T-cell (primary cell): ENCODE results near the gene DTX3. TPM values are rescaled to one million over a fixed set of nuclear protein-coding genes. Genes with fewer than 3 reads are reported as not detected.

Experiments
- ATAC-seq, 4 experiments: fragments of 200-7000 bp in 3 of 4; fragments of 150-1000 bp in 1 of 4; cut with Tn5 transposase; replicated peaks in 1 of 4; 1 replicate in 3 of 4; 2 replicates in 1 of 4; pipeline ENCODE4 v1.10.0; 2021; ENCODE audit warnings: moderate library complexity in 3 of 4, mild to moderate bottlenecking in 2 of 4, moderate number of reproducible peaks in 1 of 4
- CTCF ChIA-PET, 2 donors: fragments of 300-600 bp; sonication (Branson Sonifier 250); formaldehyde crosslinking; loops; one replicate each; lab custom pipeline; 2022; ENCODE audit warnings: antibody characterized with exemption in 2 of 2; lab: Charles Lee
- POLR2A ChIA-PET, 2 donors: fragments of 300-600 bp; sonication (Branson Sonifier 250); formaldehyde crosslinking; loops; one replicate each; lab custom pipeline; 2022; ENCODE audit warnings: antibody characterized with exemption in 2 of 2; lab: Charles Lee
- DNase-seq, 35 experiments: peaks; one replicate each; pipeline versions ENCODE4 v3.0.0 to v3.0.0-alpha.2; 2013 to 2023
- H3K27ac ChIP-seq: one replicate; pipeline ENCODE4 v1.5.1; 2013; ENCODE audit warnings: low read length
- H3K27me3 ChIP-seq, 2 experiments: replicated peaks in 1 of 2; 1 replicate in 1 of 2; 2 replicates in 1 of 2; pipeline versions ENCODE4 v1.6.1 to v1.7.0; 2013; ENCODE audit warnings: low read length in 1 of 2, mixed read lengths in 1 of 2; ENCODE audit not compliant: control insufficient read depth in 2 of 2, insufficient read depth in 2 of 2; ENCODE audit errors: extremely low read depth in 1 of 2
- H3K36me3 ChIP-seq, 2 donors: 1 replicate in 1 of 2; 2 replicates in 1 of 2; pipeline versions ENCODE4 v1.6.1 to v1.7.0; 2013; ENCODE audit warnings: low read length in 1 of 2; ENCODE audit not compliant: control insufficient read depth in 2 of 2, insufficient read depth in 1 of 2; ENCODE audit errors: extremely low read depth in 1 of 2
- H3K4me1 ChIP-seq, 2 experiments: 1 replicate in 1 of 2; 2 replicates in 1 of 2; pipeline versions ENCODE4 v1.6.1 to v1.7.0; 2013; ENCODE audit warnings: low read length in 2 of 2, mixed read lengths in 1 of 2; ENCODE audit not compliant: insufficient read depth in 2 of 2, control insufficient read depth in 1 of 2; ENCODE audit errors: extremely low read depth in 1 of 2
- H3K4me3 ChIP-seq, 2 donors: 1 replicate in 1 of 2; 2 replicates in 1 of 2; pipeline versions ENCODE4 v1.5.1 to v1.7.0; 2013; ENCODE audit warnings: mild to moderate bottlenecking in 2 of 2, low read length in 1 of 2, moderate library complexity in 1 of 2; ENCODE audit not compliant: control insufficient read depth in 1 of 2; ENCODE audit errors: extremely low read depth in 1 of 2
- H3K9me3 ChIP-seq: 2 replicates; pipeline ENCODE4 v1.7.0; 2013
- H3K27ac Mint-ChIP-seq, 2 donors: one replicate each; pipeline ENCODE4 v1.8.0; 2020 to 2021; ENCODE audit warnings: mild to moderate bottlenecking in 2 of 2, mixed read lengths in 2 of 2
- H3K27me3 Mint-ChIP-seq, 2 donors: one replicate each; pipeline ENCODE4 v1.8.0; 2021 to 2022; ENCODE audit warnings: mixed read lengths in 2 of 2
- H3K36me3 Mint-ChIP-seq: one replicate; pipeline ENCODE4 v1.8.0; 2021; ENCODE audit warnings: mixed read lengths
- H3K4me1 Mint-ChIP-seq, 3 donors: one replicate each; pipeline ENCODE4 v1.8.0; 2020 to 2022; ENCODE audit warnings: mixed read lengths in 3 of 3, mild to moderate bottlenecking in 1 of 3
- H3K4me3 Mint-ChIP-seq, 3 donors: one replicate each; pipeline ENCODE4 v1.8.0; 2020 to 2022; ENCODE audit warnings: mild to moderate bottlenecking in 3 of 3, mixed read lengths in 3 of 3, moderate library complexity in 3 of 3
- H3K9me3 Mint-ChIP-seq, 3 donors: one replicate each; pipeline ENCODE4 v1.8.0; 2020 to 2022; ENCODE audit warnings: mixed read lengths in 3 of 3
- WGBS: methylation state at CpG from one replicate; pipeline ENCODE4 v1.1.5; 2013; ENCODE audit warnings: missing lambda C conversion rate; ENCODE audit not compliant: insufficient coverage; 5-methylcytosine and 5-hydroxymethylcytosine counted together
- total RNA-seq, 35 experiments: library from RNA in 6 of 35; stranded (reverse) in 6 of 35; fragments of 120-200 nt in 1 of 35; gene quantifications; one replicate each; pipeline versions ENCODE4 v1.2.1 to v1.2.4 and lab custom pipeline; 2013 to 2026

Gene DTX3
- total RNA-seq, 5 donors from 2014 or later (not counting 1 experiment from before 2014, with no cell fraction given): 27.1 to 37.2 (median 30.4) TPM

DNA sequence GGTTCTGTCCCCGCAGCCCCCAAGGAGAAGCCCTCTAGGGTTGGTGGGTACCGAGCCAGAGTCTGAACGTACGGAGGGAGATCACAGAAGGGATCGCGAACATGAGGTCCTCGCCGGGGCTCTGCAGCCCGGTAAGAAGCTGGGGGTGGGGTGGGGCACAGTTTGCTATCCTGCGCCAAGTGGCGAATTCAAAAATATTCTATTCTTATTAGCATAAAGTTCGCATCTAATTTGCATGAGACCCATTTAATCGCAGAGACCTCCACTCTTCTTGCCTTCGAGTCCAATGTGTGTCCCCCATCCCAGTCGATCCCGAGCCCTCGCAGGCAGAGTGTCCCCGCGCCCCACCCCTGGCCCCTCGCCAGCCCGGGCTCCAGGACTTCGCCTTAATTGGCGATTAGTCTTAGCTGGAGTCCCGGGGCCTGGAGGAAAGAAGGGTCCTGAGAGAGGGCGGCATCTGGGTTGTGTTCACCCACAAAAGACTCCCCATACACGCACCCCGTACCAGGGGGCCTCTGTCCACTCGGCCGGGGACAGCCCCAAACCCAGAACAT is 6.0 kb downstream of the DTX3 start:
- Mint-ChIP-seq H3K27ac (no peak overlapping the region), H3K4me3 (peak overlapping the region; percentile 74 to 78 (median 75)), H3K27me3 (peaks cover 9 to 26% of the 10 kb centered on the region in 2 donors), H3K36me3 (no peaks in the 10 kb centered on the region), H3K9me3 (no peaks in the 10 kb centered on the region), H3K4me1 (peaks cover 13 to 19% (median 17%) of the 10 kb centered on the region in 3 donors)
- peaks cover 3 to 21% of the 10 kb centered on the region in 2 experiments for H3K4me1 ChIP-seq
- no peak overlapping the region for H3K27ac ChIP-seq
- ChIA-PET POLR2A (no interaction called here), CTCF (interaction anchor here (0.5 to 1.3 kb wide), 4 partner anchors 10 to 27 kb away, joined by 3 to 7 read pairs (median 4); no protein-coding TSS in a partner anchor)
- H3K27me3 ChIP-seq: peaks cover 2 to 53% of the 10 kb centered on the region in 2 experiments
- peak overlapping the region; percentile 53 to 62 for H3K4me3 ChIP-seq
- ATAC-seq: peak in 2 of 4 experiments; percentile 39 to 57
- DNase-seq: peak in 2 of 35 experiments; percentile 11 to 31
- H3K36me3 ChIP-seq: no peaks in the 10 kb centered on the region
- WGBS: 5% methylated on average over 9 of the region's 29 CpGs
- H3K9me3 ChIP-seq: no peaks in the 10 kb centered on the region

DNA sequence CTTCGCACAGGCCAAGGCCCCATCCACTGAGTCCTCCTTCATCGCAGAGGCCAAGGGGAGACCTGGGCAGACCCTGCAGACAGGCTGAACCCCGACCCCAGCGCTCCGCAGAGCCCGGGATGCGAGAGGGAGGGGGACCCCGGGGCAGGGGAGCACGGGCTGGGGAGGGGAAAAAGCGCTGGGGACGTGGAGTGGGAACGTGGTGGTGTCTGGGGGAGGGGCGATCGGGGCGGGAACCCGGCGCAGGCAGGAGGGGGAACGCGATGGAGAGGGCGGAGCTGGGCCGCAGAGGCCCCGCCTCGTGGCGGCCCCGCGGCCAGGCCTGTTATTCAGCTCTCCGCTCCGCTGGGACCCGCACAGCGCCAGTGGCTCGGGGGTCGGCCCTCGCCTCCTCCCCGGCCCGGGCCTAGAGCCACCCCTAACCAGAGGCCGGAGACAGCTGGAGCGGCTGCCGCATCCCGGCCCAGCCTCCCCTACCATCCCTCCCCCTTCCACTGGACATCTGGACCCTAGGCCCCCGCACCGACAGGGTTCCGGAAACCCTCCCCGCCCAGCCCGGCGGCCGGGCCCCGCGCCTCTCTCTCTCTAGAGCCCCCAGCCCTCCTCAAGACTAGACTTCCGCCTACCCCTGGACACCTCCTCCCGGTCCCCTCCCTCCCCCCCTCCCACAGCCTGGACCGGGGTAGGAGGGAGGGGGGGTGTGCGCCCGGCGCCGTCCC is 6.6 kb downstream of the DTX3 start, which contains the start of gene ARHGEF25:
Gene ARHGEF25, plus strand, starts transcription at position 328 of the 719 bp plus-strand sequence. CDS start 460 bp downstream, outside the sequence.
- Histone ChIP-seq H3K27me3 (peaks cover 2 to 59% of the 10 kb centered on the region in 2 experiments), H3K4me3 (peak within 1 kb of the TSS; percentile 53 to 62), H3K9me3 (no peaks in the 10 kb centered on the region), H3K4me1 (peaks cover 2 to 19% of the 10 kb centered on the region in 2 experiments), H3K36me3 (no peaks in the 10 kb centered on the region), H3K27ac (no peak within 1 kb of the TSS)
- Mint-ChIP-seq H3K4me3 (peak within 1 kb of the TSS; percentile 74 to 78 (median 75)), H3K9me3 (no peaks in the 10 kb centered on the region), H3K27ac (peak within 1 kb of the TSS in 1 of 2 donors; percentile 74), H3K36me3 (no peaks in the 10 kb centered on the region), H3K4me1 (peaks cover 10 to 15% (median 13%) of the 10 kb centered on the region in 3 donors), H3K27me3 (peaks cover 13 to 29% of the 10 kb centered on the region in 2 donors)
- peak; percentile 69 to 79 (median 71) for ATAC-seq
- DNase-seq: peak in 8 of 35 experiments; percentile 20 to 54 (median 40)
- POLR2A ChIA-PET: no interaction called here
- 2% methylated on average over 29 of the region's 55 CpGs for WGBS
- CTCF ChIA-PET: interaction anchor here (0.5 to 1.3 kb wide), 4 partner anchors 9 to 28 kb away, joined by 3 to 7 read pairs (median 4); no protein-coding TSS in a partner anchor

DNA sequence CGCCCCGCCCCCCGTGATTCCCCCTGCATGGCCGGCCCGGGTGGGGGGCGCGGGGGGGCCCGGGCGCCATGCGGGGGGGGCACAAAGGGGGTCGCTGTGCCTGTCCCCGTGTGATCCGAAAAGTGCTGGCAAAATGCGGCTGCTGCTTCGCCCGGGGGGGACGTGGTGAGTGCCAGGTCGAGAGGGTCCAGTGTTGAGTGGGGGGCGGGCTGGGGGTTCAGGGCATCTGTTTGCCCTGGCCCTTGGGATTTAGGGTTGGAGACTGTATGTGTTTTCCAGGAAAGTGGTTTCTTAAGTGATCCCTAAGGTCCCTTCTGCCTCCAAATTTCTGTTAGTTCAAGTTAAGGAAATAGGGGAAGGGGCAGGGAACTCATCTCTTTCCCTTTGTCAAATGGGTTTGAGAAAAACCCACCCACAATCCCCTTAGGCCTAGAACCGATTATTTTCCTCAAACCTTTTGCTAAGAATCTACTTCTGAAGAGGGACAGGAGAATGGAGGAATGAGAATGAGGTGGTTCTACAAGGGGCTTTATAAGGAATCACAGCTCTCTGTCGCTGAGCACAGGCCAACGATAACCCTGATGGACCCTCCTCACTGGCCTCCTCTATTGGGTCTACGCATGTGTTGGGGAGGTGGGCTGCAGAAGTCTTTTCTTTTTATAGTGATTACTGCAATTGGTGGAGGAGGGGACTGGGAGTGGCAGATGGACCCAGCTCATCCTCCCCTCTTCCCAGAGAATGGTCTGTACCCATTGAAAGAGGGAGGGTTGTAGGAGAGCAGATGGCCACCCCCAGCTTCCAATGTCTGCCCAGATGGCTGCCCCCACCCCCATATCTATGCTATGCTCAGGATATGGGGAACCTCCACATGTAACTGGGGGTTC is 7.4 kb downstream of the DTX3 start:
- Mint-ChIP-seq H3K9me3 (no peaks in the 10 kb centered on the region), H3K4me1 (peaks cover 8 to 14% (median 10%) of the 10 kb centered on the region in 3 donors), H3K27ac (peak overlapping the region in 1 of 2 donors; percentile 74), H3K36me3 (no peaks in the 10 kb centered on the region), H3K27me3 (peaks cover 21 to 35% of the 10 kb centered on the region in 2 donors), H3K4me3 (peak overlapping the region; percentile 61 to 68 (median 66))
- POLR2A ChIA-PET: no interaction called here
- H3K9me3 ChIP-seq: no peaks in the 10 kb centered on the region
- peaks cover 2 to 19% of the 10 kb centered on the region in 2 experiments for H3K4me1 ChIP-seq
- 22% methylated on average over 8 of the region's 23 CpGs for WGBS
- no peaks in the 10 kb centered on the region for H3K36me3 ChIP-seq
- no peak overlapping the region for H3K27ac ChIP-seq
- H3K4me3 ChIP-seq: peak overlapping the region in 1 of 2 donors; percentile 53
- ATAC-seq: no peak
- CTCF ChIA-PET: interaction anchor here (0.8 to 1.3 kb wide), 2 partner anchors 8 to 26 kb away, joined by 4 to 6 read pairs; no protein-coding TSS in a partner anchor
- peaks cover 2 to 63% of the 10 kb centered on the region in 2 experiments for H3K27me3 ChIP-seq
- no peak for DNase-seq

DNA sequence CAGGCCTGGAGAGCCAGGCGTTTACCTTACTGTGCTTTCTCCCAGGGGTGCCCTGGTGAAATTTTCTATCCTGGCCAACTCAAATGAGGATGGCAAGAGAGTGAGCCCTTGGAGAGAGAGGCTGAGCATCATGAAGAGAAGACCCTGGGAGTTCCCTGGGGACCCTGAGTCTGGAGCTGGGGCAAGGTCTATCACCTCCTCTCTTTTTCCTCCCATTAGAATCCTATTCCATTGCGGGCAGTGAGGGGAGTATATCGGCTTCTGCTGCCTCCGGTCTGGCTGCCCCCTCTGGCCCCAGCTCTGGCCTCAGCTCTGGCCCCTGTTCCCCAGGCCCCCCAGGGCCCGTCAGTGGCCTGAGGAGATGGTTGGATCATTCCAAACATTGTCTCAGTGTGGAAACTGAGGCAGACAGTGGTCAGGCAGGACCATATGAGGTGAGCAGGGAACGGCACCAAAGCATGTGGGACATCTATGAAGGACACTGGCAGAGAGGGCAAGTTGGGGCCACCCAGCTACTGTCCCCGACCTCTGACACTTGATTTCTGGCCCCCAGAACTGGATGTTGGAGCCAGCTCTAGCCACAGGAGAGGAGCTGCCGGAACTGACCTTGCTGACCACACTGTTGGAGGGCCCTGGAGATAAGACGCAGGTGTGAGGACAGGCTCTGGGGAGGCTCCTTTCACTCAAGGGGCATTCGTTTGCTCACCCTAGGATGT is 8.2 kb downstream of the DTX3 start:
- Histone ChIP-seq H3K9me3 (no peaks in the 10 kb centered on the region), H3K27me3 (peaks cover 6 to 71% of the 10 kb centered on the region in 2 experiments), H3K27ac (no peak overlapping the region), H3K4me3 (no peak overlapping the region), H3K4me1 (peaks cover 2 to 19% of the 10 kb centered on the region in 2 experiments), H3K36me3 (no peaks in the 10 kb centered on the region)
- 93% methylated on average over 5 of the region's 10 CpGs for WGBS
- H3K9me3 Mint-ChIP-seq: no peaks in the 10 kb centered on the region
- no peaks in the 10 kb centered on the region for H3K36me3 Mint-ChIP-seq
- no peak overlapping the region for H3K27ac Mint-ChIP-seq
- DNase-seq (no peak), ATAC-seq (no peak)
- peaks cover 8 to 14% (median 10%) of the 10 kb centered on the region in 3 donors for H3K4me1 Mint-ChIP-seq
- POLR2A ChIA-PET: no interaction called here
- peaks cover 29 to 41% of the 10 kb centered on the region in 2 donors for H3K27me3 Mint-ChIP-seq
- H3K4me3 Mint-ChIP-seq: peak overlapping the region in 2 of 3 donors; percentile 9 to 66
- CTCF ChIA-PET: interaction anchor here in 1 of 2 donors (1.0 kb wide), 1 partner anchor 23 kb away, joined by 14 read pairs; no protein-coding TSS in a partner anchor

DNA sequence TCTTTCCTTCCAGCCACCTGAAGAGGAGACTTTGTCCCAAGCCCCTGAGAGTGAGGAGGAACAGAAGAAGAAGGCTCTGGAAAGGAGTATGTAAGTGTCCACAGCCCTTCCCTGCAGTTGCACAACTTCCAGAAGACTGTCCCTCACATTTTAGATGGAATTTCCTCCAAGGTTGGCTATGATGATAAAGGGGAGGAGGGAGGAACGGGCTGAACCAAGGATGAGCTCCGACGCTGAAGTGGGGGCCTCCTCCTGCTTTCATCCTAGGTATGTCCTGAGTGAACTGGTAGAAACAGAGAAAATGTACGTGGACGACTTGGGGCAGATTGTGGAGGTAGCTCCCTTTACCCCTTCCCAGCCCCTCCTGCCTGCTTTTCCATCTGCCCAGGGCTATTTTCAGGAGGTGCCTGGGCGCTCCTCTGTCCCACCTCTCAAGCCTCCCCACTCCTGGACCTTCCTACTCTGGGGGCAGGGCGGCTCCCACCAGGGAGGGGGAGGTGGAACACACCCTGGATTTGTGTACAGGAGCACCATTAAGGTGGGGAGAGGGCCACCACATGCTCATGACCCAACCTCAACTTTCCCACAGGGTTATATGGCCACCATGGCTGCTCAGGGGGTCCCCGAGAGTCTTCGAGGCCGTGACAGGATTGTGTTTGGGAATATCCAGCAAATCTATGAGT is 8.9 kb downstream of the DTX3 start:
- ChIA-PET POLR2A (no interaction called here), CTCF (interaction anchor here (0.5 to 1.0 kb wide), 3 partner anchors 24 to 306 kb away, joined by 3 to 14 read pairs (median 4); no protein-coding TSS in a partner anchor)
- peaks cover 2 to 19% of the 10 kb centered on the region in 2 experiments for H3K4me1 ChIP-seq
- Mint-ChIP-seq H3K27ac (no peak overlapping the region), H3K9me3 (no peaks in the 10 kb centered on the region), H3K27me3 (peaks cover 33 to 48% of the 10 kb centered on the region in 2 donors), H3K4me3 (no peak overlapping the region), H3K4me1 (peaks cover 8 to 14% (median 10%) of the 10 kb centered on the region in 3 donors), H3K36me3 (no peaks in the 10 kb centered on the region)
- H3K36me3 ChIP-seq: no peaks in the 10 kb centered on the region
- no peaks in the 10 kb centered on the region for H3K9me3 ChIP-seq
- ATAC-seq: no peak
- no peak overlapping the region for H3K27ac ChIP-seq
- WGBS: 67% methylated on average over 3 of the region's 10 CpGs
- DNase-seq: no peak
- H3K4me3 ChIP-seq: no peak overlapping the region
- peaks cover 10 to 78% of the 10 kb centered on the region in 2 experiments for H3K27me3 ChIP-seq
